Left lung (tissue), 10 donors: ENCODE results near the gene ZNF524. TPM values are rescaled to one million over a fixed set of nuclear protein-coding genes. Genes with fewer than 3 reads are reported as not detected.

Experiments
- ATAC-seq: fragments of 200-7000 bp; cut with Tn5 transposase; one replicate; pipeline ENCODE4 v1.9.1; 2020; ENCODE audit warnings: moderate library complexity
- DNase-seq, 4 donors: peaks; one replicate each; pipeline ENCODE4 v3.0.0-alpha.2; 2013 to 2020
- H3K27ac ChIP-seq, 2 donors: fragments of 200-600 bp; sonication (generic) in 1 of 2; one replicate each; pipeline versions ENCODE4 v1.5.0 to v1.8.0; 2020 to 2021
- H3K27me3 ChIP-seq, 2 donors: fragments of 200-600 bp; sonication (generic) in 1 of 2; one replicate each; pipeline versions ENCODE4 v1.5.0 to v1.8.0; 2020 to 2021
- H3K36me3 ChIP-seq, 2 donors: fragments of 200-600 bp; sonication (generic) in 1 of 2; one replicate each; pipeline versions ENCODE4 v1.5.0 to v1.8.0; 2020 to 2021
- H3K4me1 ChIP-seq, 2 donors: fragments of 200-600 bp; one replicate each; pipeline ENCODE4 v1.8.0; 2021
- H3K4me3 ChIP-seq, 2 donors: fragments of 200-600 bp; sonication (generic) in 1 of 2; one replicate each; pipeline versions ENCODE4 v1.5.0 to v1.8.0; 2020 to 2021; ENCODE audit warnings: mild to moderate bottlenecking in 1 of 2
- H3K9me3 ChIP-seq, 2 donors: fragments of 200-600 bp; sonication (generic) in 1 of 2; one replicate each; pipeline versions ENCODE4 v1.5.0 to v1.8.0; 2020 to 2021
- CTCF ChIP-seq, 2 donors: fragments of 200-600 bp; sonication (generic) in 1 of 2; IDR thresholded peaks; one replicate each; pipeline versions ENCODE4 v1.5.0 to v1.8.0; 2021; ENCODE audit warnings: antibody characterized with exemption in 2 of 2
- intact Hi-C, 2 donors: fragments of 100-400 bp; cut with DNase I; formaldehyde crosslinking; loops; one replicate each; pipeline versions ENCODE4 v1.11.2 to v1.14.2; 2022
- polyA plus RNA-seq, 6 donors: library from polyadenylated mRNA; unstranded; fragments of 120-200 nt; gene quantifications; one replicate each; pipeline ENCODE4 v1.2.1, GENCODE V29; 2013; ENCODE audit not compliant: insufficient read length in 6 of 6
- total RNA-seq, 2 donors: library from RNA; stranded (reverse); fragmentation: NEBNext Ultra II Directional; extraction: Animal tissue kit (Norgen Biotek cat#: 25700); gene quantifications; one replicate each; pipeline ENCODE4 v1.2.1, GENCODE V29; 2021
- donor health status: DM: no; HTN: yes; CAD: no.
- donor health status: DM: no; HTN: no; CAD: no.

The ZNF524 gene
- total and polyA plus RNA-seq, 8 donors: 4.9 to 22.4 (median 7.8) TPM

GRCh38 chr19:55647732-55648584 lies 47.9 kb downstream of the ZNF524 start, which contains the start of gene CCDC106:
CCDC106 (plus strand) TSS chr19:55648212; CDS start chr19:55649047, 835 bp downstream.
- peaks cover 0 to under 1% of the 10 kb centered on the region in 2 donors for H3K27me3 ChIP-seq
- intact Hi-C loops: no loop called here
- TF ChIP-seq CTCF (IDR thresholded peaks at IDR 0.05): no peak

GRCh38 chr19:55648585-55649267 lies 48.6 kb downstream of the ZNF524 start:
- Histone ChIP-seq H3K27me3 (no peaks in the 10 kb centered on the region), H3K4me1 (peaks cover 14 to 58% of the 10 kb centered on the region in 2 donors), H3K36me3 (peaks cover 0 to 22% of the 10 kb centered on the region in 2 donors), H3K4me3 (peak overlapping the region; percentile 67 to 79), H3K9me3 (no peaks in the 10 kb centered on the region), H3K27ac (peak overlapping the region; percentile 65 to 70)
- no peak for ATAC-seq
- DNase-seq: peak in 1 of 4 donors; percentile 72
- intact Hi-C loops: no loop called here
- no peak for TF ChIP-seq CTCF (IDR thresholded peaks at IDR 0.05)

More at GRCh38 chr19:55647732-55648584, 47.9 kb downstream of the ZNF524 start, which contains the start of gene CCDC106:
- H3K27ac ChIP-seq: peak within 1 kb of the TSS; percentile 65 to 70
- ATAC-seq: peak; percentile 66
- H3K9me3 ChIP-seq: no peaks in the 10 kb centered on the region
- peaks cover 14 to 56% of the 10 kb centered on the region in 2 donors for H3K4me1 ChIP-seq
- peak within 1 kb of the TSS; percentile 67 to 79 for H3K4me3 ChIP-seq
- peak in 3 of 4 donors; percentile 80 to 85 (median 81) for DNase-seq
- H3K36me3 ChIP-seq: peaks cover 0 to 22% of the 10 kb centered on the region in 2 donors

- DNase-seq: peak in 1 of 4 donors; percentile 55
- Histone ChIP-seq H3K4me3 (peak overlapping the region in 1 of 2 donors; percentile 67), H3K36me3 (peaks cover 0 to 22% of the 10 kb centered on the region in 2 donors), H3K9me3 (no peaks in the 10 kb centered on the region), H3K27ac (peak overlapping the region in 1 of 2 donors; percentile 65), H3K27me3 (no peaks in the 10 kb centered on the region), H3K4me1 (peaks cover 14 to 51% of the 10 kb centered on the region in 2 donors)
- intact Hi-C loops: no loop called here
- TF ChIP-seq CTCF (IDR thresholded peaks at IDR 0.05): no peak
- ATAC-seq: no peak
Observed at GRCh38 chr19:55649268-55650125, 49.4 kb downstream of the ZNF524 start.

DNA sequence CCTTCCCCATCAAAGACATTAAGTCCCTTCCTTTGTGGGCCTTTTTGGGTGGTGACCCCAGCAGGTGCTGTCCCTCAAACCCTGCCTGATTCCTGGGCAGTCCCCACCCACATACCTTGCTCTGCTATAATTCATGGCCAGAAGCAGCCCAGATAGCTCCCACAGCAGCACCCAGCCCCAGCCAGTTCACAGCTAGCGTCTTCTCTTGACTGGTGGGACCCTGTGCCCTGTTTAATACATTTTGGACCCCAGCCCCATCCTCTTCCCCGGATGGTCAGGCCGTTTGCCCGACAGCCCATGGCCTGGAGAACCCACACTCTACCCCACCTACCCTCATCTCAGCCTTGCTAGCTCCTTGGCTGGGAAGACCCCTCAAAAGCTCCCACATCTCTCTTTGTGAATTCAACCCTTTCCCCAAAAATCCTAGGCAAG lies 50.1 kb downstream of the ZNF524 start:
- intact Hi-C loops: no loop called here
- Histone ChIP-seq H3K4me1 (peaks cover 14 to 44% of the 10 kb centered on the region in 2 donors), H3K27ac (no peak overlapping the region), H3K27me3 (no peaks in the 10 kb centered on the region), H3K9me3 (no peaks in the 10 kb centered on the region), H3K4me3 (no peak overlapping the region), H3K36me3 (peaks cover 0 to 17% of the 10 kb centered on the region in 2 donors)
- DNase-seq (peak in 1 of 4 donors; percentile 38), ATAC-seq (no peak)
- TF ChIP-seq CTCF (IDR thresholded peaks at IDR 0.05): no peak
